BE2C (cell line): ENCODE results near the gene PHRF1.

Experiments
- DNase-seq: peaks from one replicate; pipeline ENCODE4 v3.0.0-alpha.2; 2020
- H3K27me3 ChIP-seq: fragments of 250-450 bp; sonication (Bioruptor Pico); 2 replicates; pipeline ENCODE4 v1.5.1; 2020; ENCODE audit warnings: mild to moderate bottlenecking
- H3K36me3 ChIP-seq: fragments of 250-450 bp; sonication (Bioruptor Pico); 2 replicates; pipeline ENCODE4 v1.5.1; 2020; ENCODE audit warnings: mild to moderate bottlenecking
- H3K4me1 ChIP-seq: fragments of 250-450 bp; sonication (Bioruptor Pico); 2 replicates; pipeline ENCODE4 v1.5.1; 2020
- H3K4me3 ChIP-seq: 2 replicates; pipeline ENCODE4 v1.5.1; 2011; ENCODE audit warnings: low read depth, low read length
- H3K9me3 ChIP-seq: fragments of 250-450 bp; sonication (Bioruptor Pico); 2 replicates; pipeline ENCODE4 v1.5.1; 2020
- TF ChIP-seq, protein P1 (sequence below): IDR thresholded peaks from 2 replicates; pipeline ENCODE4 v1.5.1; 2012; ENCODE audit warnings: mild to moderate bottlenecking, low read depth, low read length

The PHRF1 gene

GRCh38 chr11:601573-602245, 25.4 kb downstream of the PHRF1 start:
- Histone ChIP-seq H3K4me1 (peaks cover 8% of the 10 kb centered on the region), H3K4me3 (no peak overlapping the region), H3K36me3 (peaks cover 26% of the 10 kb centered on the region), H3K9me3 (no peaks in the 10 kb centered on the region), H3K27me3 (no peaks in the 10 kb centered on the region)
- TF ChIP-seq, protein P1, sequence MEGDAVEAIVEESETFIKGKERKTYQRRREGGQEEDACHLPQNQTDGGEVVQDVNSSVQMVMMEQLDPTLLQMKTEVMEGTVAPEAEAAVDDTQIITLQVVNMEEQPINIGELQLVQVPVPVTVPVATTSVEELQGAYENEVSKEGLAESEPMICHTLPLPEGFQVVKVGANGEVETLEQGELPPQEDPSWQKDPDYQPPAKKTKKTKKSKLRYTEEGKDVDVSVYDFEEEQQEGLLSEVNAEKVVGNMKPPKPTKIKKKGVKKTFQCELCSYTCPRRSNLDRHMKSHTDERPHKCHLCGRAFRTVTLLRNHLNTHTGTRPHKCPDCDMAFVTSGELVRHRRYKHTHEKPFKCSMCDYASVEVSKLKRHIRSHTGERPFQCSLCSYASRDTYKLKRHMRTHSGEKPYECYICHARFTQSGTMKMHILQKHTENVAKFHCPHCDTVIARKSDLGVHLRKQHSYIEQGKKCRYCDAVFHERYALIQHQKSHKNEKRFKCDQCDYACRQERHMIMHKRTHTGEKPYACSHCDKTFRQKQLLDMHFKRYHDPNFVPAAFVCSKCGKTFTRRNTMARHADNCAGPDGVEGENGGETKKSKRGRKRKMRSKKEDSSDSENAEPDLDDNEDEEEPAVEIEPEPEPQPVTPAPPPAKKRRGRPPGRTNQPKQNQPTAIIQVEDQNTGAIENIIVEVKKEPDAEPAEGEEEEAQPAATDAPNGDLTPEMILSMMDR: no peak
- DNase-seq: no peak

DNA sequence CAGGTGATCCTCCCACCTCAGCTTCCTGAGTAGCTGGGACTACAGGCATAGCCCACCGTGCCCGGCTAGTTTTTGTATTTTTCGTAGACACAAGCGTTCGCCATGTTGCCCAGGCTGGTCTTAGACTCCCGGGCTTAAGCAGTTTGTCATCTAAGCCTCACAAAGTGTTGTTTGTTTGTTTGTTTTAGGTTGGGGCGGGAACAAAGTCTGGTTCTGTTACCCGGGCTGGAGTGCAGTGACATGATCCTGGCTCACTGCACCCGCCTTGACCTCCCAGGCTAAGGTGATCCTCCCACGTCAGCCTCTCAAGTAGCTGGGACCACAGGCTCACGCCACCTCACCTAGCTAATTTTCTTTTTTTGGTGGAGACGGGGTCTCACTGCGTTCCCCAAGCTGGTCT, 26.9 kb downstream of the PHRF1 start:
- H3K4me1 ChIP-seq: peaks cover 9% of the 10 kb centered on the region
- no peaks in the 10 kb centered on the region for H3K27me3 ChIP-seq
- H3K36me3 ChIP-seq: peaks cover 41% of the 10 kb centered on the region
- DNase-seq: no peak
- no peaks in the 10 kb centered on the region for H3K9me3 ChIP-seq
- no peak overlapping the region for H3K4me3 ChIP-seq
- TF ChIP-seq, protein P1: no peak

GRCh38 chr11:605286-606129, 29.2 kb downstream of the PHRF1 start:
- no peaks in the 10 kb centered on the region for H3K27me3 ChIP-seq
- H3K36me3 ChIP-seq: peaks cover 42% of the 10 kb centered on the region
- peaks cover 9% of the 10 kb centered on the region for H3K4me1 ChIP-seq
- H3K9me3 ChIP-seq: no peaks in the 10 kb centered on the region
- DNase-seq: no peak
- TF ChIP-seq, protein P1: no peak
- H3K4me3 ChIP-seq: no peak overlapping the region

DNA sequence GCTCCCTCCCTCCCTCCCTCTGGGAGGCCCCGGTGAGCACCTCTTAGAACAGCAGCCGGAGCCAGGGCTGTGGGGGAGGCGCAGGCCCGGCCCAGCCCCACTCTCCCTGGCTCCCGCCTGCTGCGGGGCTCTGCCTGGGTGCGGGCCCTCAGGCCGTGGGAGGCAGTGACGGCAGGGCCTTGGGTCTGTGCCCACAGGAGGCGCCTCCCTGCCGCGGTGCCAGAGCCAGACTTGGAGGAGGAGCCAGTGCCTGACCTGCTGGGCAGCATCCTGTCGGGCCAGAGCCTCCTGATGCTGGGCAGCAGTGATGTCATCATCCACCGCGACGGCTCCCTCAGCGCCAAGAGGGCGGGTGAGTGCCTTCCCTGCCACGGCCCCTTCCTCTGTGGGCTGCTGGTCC, 30.0 kb downstream of the PHRF1 start:
- no peak overlapping the region for H3K4me3 ChIP-seq

DNA sequence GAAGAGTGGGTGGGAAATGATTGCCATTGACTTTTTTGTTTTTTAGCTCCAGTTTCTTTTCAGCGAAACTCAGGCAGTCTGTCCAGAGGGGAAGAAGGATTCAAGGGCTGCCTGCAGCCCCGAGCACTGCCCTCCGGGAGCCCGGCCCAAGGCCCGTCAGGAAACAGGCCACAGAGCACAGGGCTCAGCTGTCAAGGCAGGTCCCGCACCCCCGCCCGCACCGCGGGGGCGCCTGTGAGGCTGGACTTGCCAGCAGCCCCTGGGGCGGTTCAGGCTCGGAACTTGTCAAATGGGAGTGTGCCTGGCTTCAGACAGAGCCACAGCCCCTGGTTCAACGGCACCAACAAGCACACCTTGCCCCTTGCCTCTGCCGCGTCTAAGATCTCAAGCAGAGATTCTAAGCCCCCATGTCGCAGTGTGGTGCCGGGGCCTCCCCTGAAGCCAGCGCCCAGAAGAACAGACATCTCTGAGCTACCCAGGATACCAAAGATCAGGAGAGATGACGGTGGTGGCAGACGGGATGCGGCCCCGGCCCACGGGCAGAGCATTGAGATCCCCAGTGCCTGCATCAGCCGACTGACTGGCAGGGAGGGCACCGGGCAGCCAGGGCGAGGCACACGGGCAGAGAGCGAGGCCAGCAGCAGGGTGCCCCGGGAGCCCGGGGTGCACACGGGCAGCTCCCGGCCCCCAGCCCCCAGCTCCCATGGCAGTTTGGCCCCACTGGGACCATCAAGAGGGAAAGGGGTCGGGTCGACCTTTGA, 30.9 kb downstream of the PHRF1 start:
- peak; percentile 37 for DNase-seq
- Histone ChIP-seq H3K9me3 (no peaks in the 10 kb centered on the region), H3K4me1 (peaks cover 11% of the 10 kb centered on the region), H3K36me3 (peaks cover 42% of the 10 kb centered on the region), H3K27me3 (no peaks in the 10 kb centered on the region), H3K4me3 (no peak overlapping the region)
- TF ChIP-seq, protein P1: no peak

More for the DNA sequence above, 30.0 kb downstream of the PHRF1 start:
- TF ChIP-seq, protein P1: no peak
- Histone ChIP-seq H3K36me3 (peaks cover 43% of the 10 kb centered on the region), H3K27me3 (no peaks in the 10 kb centered on the region), H3K4me1 (peaks cover 9% of the 10 kb centered on the region), H3K9me3 (no peaks in the 10 kb centered on the region)
- DNase-seq: peak; percentile 82
